Urinary bladder (tissue), 4 donors: ENCODE results near the gene PTP4A1. TPM values are rescaled to one million over a fixed set of nuclear protein-coding genes. Genes with fewer than 3 reads are reported as not detected.

Experiments
- DNase-seq: peaks from one replicate; pipeline ENCODE4 v3.0.0-alpha.2; 2015; ENCODE audit errors: extremely low spot score
- H3K27ac ChIP-seq: one replicate; pipeline ENCODE4 v1.5.1; 2013; ENCODE audit warnings: low read depth, mild to moderate bottlenecking, moderate library complexity
- H3K36me3 ChIP-seq: one replicate; pipeline ENCODE4 v1.6.1; 2013; ENCODE audit warnings: mild to moderate bottlenecking, moderate library complexity; ENCODE audit not compliant: insufficient read depth
- H3K4me1 ChIP-seq: one replicate; pipeline ENCODE4 v1.6.1; 2013; ENCODE audit warnings: mild to moderate bottlenecking, moderate library complexity; ENCODE audit not compliant: insufficient read depth
- H3K4me3 ChIP-seq: one replicate; pipeline ENCODE4 v1.5.1; 2013; ENCODE audit warnings: low read depth, low read length
- WGBS: extraction: QIAGEN DNeasy Blood & Tissue Kit; methylation state at CpG from one replicate; pipeline ENCODE4 v1.1.7; 2013; 5-methylcytosine and 5-hydroxymethylcytosine counted together
- polyA plus RNA-seq: library from polyadenylated mRNA; stranded (reverse); fragments of 200-250 nt; gene quantifications from one replicate; pipeline ENCODE4 v1.2.3, GENCODE V29; 2013
- small RNA-seq: library from RNA; depleted of rRNA; stranded (forward); fragments of <200 nt; gene quantifications from one replicate; pipeline ENCODE3, GENCODE V24; 2014
- total RNA-seq: library from RNA; depleted of rRNA; stranded (reverse); fragments of >200 nt; gene quantifications from one replicate; pipeline ENCODE4 v1.2.3, GENCODE V29; 2014
- donor health status: healthy with polysubstance abuse.
- donor health status: healthy.

The PTP4A1 gene
- total and polyA plus RNA-seq, 2 donors = 19.1 to 63.4 TPM

DNA sequence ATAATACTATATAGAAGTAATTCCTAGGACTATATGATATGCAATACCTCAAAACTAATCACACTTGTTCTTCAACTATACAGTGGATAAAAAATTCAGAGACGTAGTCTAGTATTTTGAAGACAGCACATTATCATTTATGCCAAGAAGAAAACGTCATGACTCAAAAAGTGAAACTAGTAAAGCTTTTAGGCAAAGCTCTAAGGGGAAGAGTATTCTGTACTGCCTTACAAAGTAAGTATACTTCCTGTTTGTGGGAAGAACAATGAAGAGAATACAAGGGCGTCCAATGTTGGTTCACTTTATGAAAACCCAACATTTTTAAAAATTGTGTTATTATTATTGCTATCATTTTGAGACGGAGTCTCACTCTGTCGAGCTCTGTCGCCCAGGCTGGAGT, 27.9 kb downstream of the PTP4A1 start:
- Histone ChIP-seq H3K27ac (no peak overlapping the region), H3K4me1 (no peaks in the 10 kb centered on the region)
- WGBS = 86% methylated on average over 6 of the region's 6 CpGs

DNA sequence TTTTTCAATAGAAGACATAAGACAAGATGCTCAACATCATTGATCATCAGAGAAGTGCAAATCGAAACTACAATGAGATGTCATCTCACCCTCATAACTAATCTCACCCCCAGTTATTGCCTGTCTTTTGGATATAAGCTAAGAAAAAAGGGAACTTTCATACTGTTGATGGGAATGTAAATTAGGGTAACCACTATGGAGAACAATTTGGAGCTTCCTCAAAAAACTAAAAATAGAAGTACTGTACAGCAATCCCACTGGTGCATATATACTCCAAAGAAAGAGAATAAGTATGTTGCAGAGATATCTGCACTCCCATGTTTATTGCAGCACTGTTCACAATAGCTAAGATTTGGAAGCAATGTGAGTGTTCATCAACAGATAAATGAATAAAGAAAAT, 37.0 kb downstream of the PTP4A1 start:
- Histone ChIP-seq H3K36me3 (no peaks in the 10 kb centered on the region), H3K4me1 (no peaks in the 10 kb centered on the region)
- WGBS = 91% methylated on average over 1 of the region's 1 CpG

More for the DNA sequence above, 27.9 kb downstream of the PTP4A1 start:
- DNase-seq = no peak
- no peaks in the 10 kb centered on the region for H3K36me3 ChIP-seq
- H3K4me3 ChIP-seq = no peak overlapping the region

DNA sequence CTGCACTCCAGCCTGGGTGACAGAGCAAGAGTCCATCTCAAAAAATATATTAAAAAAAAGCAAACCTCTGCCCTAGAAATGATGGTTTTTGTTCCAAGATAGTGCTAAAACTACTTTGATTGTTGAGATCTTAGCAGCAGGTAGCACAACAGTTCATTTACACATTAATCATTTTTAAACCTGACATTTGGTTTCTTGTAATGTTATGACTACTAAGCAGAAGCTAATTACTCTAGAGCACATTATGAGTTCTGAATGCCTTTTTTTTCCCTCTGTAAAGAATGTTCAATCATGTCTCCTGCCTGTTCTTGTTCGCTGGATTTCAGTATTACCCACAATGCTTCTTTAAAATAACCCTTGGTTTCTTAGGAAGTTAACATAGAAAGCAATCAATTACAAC, 38.7 kb downstream of the PTP4A1 start:
- H3K27ac ChIP-seq = no peak overlapping the region
- no peak for DNase-seq
- 65% methylated on average over 1 of the region's 1 CpG for WGBS
- H3K36me3 ChIP-seq = no peaks in the 10 kb centered on the region
- H3K4me1 ChIP-seq = no peaks in the 10 kb centered on the region
- no peak overlapping the region for H3K4me3 ChIP-seq

More for the DNA sequence above, 37.0 kb downstream of the PTP4A1 start:
- Histone ChIP-seq H3K27ac (no peak overlapping the region), H3K4me3 (no peak overlapping the region)
- DNase-seq = no peak

DNA sequence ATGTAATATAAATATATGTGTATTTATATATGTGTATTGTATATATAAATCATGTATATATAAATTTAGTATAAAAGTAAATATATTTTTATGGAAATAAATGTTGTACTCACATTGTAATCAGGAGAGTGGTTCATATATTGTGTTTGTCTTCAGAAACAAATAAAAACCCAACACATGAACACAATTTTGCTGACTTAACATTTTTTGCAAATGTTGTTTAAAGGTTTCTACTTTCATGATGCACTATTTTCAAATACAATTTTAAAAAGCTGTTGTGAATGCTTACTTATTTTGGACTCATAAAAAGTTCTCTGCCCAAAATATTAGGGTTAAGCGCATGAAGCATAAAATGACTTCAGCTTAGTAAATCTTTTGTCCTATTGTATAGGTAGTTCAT, 39.3 kb downstream of the PTP4A1 start:
- no peak overlapping the region for H3K27ac ChIP-seq
- H3K36me3 ChIP-seq = no peaks in the 10 kb centered on the region
- no peak overlapping the region for H3K4me3 ChIP-seq
- WGBS = 94% methylated on average over 1 of the region's 1 CpG
- no peak for DNase-seq
- no peaks in the 10 kb centered on the region for H3K4me1 ChIP-seq

DNA sequence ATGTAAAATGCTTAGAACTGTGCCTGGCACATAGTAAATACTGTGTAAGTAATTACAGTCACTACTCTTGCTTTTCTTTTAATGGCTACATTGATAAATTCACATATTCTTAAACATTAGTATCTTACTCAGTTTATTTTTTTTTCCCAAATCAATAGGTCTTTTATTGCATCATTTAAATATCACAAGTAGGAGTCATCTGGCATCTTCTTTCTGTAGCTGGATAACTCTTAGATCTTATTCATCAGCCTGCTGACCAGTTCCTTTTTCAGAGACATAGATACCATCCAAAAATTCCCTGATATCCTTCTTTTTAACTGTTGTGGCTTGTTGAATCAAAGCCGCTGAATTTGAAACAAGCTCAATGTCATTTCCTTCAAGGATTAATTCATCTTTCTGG, 43.3 kb downstream of the PTP4A1 start:
- H3K36me3 ChIP-seq = no peaks in the 10 kb centered on the region
- no peaks in the 10 kb centered on the region for H3K4me1 ChIP-seq
- 88% methylated on average over 1 of the region's 1 CpG for WGBS
- no peak for DNase-seq
- no peak overlapping the region for H3K27ac ChIP-seq
- H3K4me3 ChIP-seq = no peak overlapping the region

Small RNAs within 50 kb of the gene (small RNA-seq; reads per million reads assigned to genes)
- gene AL513043.1 = not detected

Other genes starting within 250 kb of the PTP4A1 start
- 124 TPM for gene PHF3, start 63.3 kb downstream of the PTP4A1 start, total RNA-seq
- gene PHF3, start 63.3 kb downstream of the PTP4A1 start, polyA plus RNA-seq = 21.9 TPM